Astrocyte (in vitro differentiated cells and primary cell): ENCODE data around the gene CDH22.

Experiments
- CTCF ChIP-seq: IDR thresholded peaks from 2 replicates; pipeline ENCODE4 v1.5.1; 2011; ENCODE audit warnings: low read depth, mild to moderate bottlenecking, inconsistent platforms, low read length, moderate library complexity; ENCODE audit not compliant: insufficient read depth
- EZH2 ChIP-seq: IDR thresholded peaks from 2 replicates; pipeline ENCODE4 v1.6.1; 2012; ENCODE audit warnings: mild to moderate bottlenecking, low read length, inconsistent platforms; ENCODE audit not compliant: insufficient read depth

GRCh38 chr20:46341074-46342009 is 33.0 kb upstream of the CDH22 start:
- TF ChIP-seq CTCF (no peak), EZH2 (peak; percentile 65)
